NCI-H1436 treated with DMSO at 0.1 percent for 48 hours (cell line): ENCODE measurements around the gene MATN1.

Experiments used
- DNase-seq: peaks from one replicate; lab custom pipeline; 2025; lab: John Stamatoyannopoulos, UW

The MATN1 gene

DNA sequence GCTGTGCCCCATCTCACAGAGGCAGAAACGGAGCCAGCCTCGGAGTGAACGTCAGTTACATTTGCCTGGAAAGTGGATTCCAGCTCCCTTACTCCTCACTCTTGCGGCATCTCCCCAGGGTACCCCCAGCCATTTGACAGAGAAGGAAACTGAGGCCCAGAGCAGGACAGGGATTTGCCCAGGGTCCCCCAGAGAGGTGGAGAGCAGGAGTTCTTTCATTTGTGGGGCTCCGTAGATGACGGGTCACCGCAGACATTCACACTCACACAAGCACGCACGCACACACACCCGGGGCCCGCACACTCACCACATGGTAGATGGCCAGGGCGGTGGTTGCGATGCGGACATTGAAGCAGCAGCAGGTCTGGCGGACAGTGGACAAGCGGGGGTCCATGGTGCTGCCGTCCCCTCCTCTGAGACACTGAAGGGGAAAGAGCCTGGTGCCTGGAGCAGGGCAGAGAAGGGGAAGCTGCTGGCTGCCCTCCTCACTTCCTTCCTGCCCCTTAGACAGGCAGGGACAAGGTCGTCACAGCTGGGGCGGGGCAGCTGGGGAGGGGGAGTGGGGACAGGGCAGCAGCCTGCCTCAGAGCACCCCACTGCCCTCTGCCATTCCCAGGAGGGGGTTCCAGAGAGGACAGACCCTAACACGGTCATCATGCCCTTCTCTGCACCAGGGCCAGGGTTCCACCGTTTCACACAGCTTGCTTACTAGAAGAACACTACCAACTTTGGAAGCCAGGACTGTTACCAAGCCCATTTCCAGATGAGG lies 34.2 kb upstream of the MATN1 start, which contains the start of gene LAPTM5:
Gene LAPTM5 (minus strand): TSS at position 423 of the 769 bp plus-strand sequence. CDS start 29 bp downstream, at position 394.
- DNase-seq = no peak

DNA sequence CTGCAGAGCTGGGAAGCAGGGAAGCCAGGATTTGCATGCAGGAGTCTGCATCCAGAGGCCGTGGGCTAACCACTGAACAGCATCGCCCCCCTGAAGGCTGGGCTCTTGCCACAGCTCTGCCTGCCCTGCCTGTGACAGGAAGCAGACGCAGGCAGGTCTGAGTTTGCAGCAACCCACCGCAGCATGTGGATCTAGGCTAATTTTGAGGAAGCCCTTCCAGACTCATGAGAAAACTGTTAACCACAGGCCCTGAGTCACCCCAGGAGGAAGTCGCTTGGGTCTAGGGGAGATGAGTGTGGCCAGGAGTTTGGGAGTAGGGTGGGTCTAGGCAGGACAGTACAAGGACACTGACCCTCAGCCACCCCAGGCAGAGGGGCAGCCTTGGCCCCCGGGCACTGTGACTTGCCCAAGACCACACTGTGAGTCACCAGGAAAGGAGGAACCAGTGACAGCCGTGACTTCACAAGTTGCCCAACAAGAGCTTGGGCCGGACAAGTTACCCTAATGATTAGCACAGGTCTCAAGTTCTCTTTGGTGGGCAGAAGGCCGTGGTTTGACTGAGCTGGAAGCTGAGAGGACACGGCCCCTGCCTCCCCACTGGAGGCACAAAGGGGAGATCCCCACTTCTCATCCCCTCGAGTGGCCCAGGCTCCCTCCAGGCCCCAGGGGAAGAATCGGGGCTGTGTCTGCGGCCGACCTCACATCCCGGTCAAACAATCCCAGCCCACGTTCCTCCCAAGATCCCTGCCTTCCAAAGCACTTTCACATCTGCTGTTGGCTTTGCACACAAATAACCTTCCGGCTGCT lies 33.4 kb upstream of the MATN1 start:
- no peak for DNase-seq

DNA sequence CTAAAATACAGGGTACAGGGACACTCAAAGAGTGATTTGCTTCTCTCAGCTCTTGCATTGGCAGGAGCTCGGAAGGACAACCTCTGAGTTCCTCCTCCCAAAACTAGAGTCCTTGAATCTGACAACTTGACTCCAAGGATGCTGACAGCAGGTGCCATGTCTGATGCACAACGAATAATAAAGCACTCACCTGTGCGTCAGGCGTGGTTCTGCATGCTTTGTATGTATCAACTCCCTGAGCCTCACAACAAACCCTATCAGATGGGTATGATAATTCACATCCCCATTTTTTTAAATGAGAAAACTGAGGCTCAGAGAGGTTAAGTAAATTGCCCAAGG lies 32.8 kb upstream of the MATN1 start:
- DNase-seq = no peak

GRCh38 chr1:30755746-30756145 lies 32.4 kb upstream of the MATN1 start:
- no peak for DNase-seq

- no peak for DNase-seq
These were observed 31.9 kb upstream of the MATN1 start for GRCh38 chr1:30755334-30755733.

- no peak for DNase-seq
These were observed 31.3 kb upstream of the MATN1 start for GRCh38 chr1:30754684-30755171.

DNA sequence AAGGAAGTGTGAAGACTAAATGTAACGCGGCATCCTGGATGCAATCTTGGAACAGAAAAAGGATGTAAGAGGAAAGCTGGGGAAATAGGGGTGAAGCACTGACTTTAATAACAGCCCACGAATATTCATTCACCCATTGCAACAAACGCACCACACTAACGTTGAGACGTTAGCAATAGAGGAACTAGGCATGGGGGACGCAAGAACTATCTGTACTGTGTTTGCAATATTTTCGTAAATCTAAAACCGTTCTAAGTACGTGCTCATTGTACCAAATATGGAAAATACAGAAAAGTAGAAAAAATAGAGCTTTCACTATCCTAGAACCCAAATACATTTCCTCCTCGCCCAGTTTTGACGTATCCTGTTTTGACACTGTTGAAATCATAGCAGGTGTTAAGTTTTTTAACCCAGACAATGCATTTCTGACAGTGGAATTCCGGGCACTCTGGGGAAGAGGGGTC lies 30.3 kb upstream of the MATN1 start:
- DNase-seq = no peak

DNA sequence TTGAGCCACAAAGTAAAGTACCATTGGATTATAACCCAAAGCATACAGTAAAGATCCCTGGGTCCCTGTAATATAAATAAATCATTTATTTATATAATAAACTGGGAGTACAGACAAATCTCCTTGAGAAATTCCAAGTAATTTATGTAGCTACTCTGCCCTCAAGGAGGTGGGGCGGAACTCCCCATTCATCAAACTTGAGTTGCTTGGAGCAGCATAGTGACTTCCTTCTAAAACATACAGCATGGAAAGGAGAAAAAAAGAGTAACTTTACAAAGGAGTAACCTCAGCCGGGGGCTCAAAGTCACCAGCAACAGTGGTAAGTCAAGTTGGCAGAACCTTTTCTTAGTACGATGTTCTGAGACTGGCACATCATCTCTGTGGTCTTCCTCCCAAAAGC lies 29.7 kb upstream of the MATN1 start:
- DNase-seq = no peak

GRCh38 chr1:30752651-30752908 lies 29.2 kb upstream of the MATN1 start:
- no peak for DNase-seq

DNA sequence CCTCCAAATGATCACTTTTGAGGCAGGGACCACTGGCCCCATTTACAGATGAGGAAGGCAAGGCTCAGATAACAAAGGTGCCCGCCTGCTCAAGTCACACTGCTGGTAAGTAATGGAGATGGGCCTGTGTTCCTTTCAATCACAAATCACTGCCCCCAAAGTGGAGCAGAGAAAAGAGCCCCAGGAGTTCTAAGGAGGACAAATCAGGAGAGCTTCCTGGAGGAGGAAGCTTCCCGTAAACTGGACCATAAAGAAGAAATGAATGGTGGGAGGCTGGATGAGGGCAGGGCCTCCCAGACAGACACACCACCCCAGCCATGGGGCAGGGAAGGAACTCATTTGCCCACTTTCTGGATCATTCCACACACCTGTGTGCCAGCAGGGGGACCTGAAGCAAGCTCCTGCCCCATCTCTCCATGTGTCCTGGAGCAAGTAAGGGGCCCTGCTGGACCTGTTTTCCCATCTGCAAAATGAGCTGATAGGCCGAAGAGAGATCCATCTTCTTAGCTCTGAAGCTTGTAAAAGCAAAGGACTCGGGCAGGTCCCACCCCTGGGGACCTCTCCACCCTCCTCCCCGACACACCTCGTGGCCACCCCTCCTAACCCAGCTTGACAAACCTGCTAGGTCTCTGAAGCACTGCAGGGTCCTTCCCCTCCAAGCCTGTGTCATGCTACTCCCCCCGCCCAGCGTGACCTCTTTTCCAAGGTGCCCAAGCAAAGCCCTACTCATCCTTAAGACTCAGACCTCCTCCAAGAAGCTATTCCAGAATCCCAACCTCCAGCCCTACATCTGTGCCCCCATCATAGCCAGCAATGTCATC lies 28.7 kb upstream of the MATN1 start:
- DNase-seq = no peak

DNA sequence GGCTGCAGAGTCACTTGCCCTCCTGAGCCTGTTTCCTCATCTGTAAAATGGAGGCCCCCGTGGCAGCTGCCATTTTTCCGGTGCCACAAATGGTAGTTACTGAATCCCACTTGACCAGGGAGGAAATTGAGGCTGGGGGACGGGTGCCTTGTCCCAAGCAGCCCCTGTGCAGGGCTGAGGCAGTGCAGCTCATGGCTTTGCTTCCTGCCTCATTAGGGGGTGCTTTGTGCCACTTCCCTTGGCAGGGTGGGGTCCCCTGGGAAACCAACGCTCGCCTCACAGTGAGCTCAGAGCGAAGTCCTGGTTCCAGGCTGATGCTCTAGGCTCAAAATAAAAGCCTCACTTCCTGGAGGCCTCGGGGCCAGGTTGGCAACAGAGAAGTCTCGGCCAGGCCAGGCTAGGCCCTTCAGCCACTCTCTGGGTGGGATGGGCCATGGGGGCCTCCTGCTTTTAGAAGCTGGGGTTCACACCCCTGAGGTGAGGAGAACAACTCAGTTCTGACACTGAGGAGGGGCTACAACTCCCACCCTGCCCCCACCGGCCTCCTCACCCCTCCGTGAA lies 27.4 kb upstream of the MATN1 start:
- DNase-seq = peak; percentile 44

GRCh38 chr1:30749691-30750583 lies 26.6 kb upstream of the MATN1 start:
- no peak for DNase-seq

GRCh38 chr1:30748699-30749401 lies 25.5 kb upstream of the MATN1 start:
- DNase-seq = no peak

DNA sequence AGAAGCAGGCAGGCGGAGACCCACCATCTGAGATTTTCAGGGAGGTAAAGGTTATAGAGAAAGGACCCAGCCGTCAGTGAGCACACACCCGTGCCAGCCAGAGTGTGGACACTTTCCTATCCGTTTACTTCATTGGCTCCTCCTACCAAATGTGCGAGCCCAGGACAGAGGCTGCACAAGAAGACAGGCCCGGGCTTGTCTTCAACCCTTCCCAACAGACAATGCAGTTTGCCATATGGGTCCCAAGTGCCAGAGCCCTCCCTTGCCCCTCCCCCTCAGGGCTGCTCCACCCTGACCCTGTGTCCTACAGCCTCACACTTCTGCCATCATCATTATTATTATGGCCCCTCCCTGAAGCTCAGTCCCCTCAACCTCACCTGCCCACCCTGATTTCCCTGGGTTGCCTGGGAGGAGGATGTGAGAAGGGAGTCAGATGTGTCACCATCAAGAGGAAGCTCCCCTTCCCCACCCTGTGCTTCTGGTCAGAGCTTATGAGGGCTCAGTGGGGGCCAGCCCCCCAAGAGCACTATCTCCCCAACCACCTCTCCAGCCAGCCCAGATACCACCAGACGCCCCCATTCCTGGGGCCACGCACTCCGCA lies 24.8 kb upstream of the MATN1 start:
- DNase-seq = peak; percentile 61

GRCh38 chr1:30747033-30748008 lies 23.9 kb upstream of the MATN1 start:
- DNase-seq = no peak

GRCh38 chr1:30746212-30747032 lies 23.0 kb upstream of the MATN1 start:
- DNase-seq = no peak

DNA sequence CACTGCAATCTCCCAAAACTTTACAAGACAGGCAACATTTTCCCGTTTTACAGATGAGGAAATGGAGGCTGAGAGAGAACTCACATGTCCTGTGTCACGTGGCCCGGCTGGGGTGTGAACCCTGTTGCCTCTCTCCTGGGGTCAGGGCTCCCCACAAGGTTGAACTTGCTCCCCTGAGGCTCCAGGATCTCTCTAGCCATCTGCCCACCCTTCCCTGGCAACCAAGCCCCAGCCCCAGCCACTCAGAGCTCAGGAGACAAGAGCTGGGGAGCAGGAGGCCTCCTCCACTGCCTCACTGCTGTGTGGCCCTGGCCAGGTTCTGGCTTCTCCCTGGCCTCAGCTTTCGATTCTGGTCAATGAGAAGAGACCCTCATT lies 22.4 kb upstream of the MATN1 start:
- DNase-seq = no peak
